Fibroblast of lung (primary cell): Measurements from ENCODE around the gene AIFM3.

ENCODE experiments used
- CTCF ChIP-seq, 2 donors: IDR thresholded peaks in 1 of 2; conservative IDR thresholded peaks in 1 of 2; 1 replicate in 1 of 2; 2 replicates in 1 of 2; pipeline ENCODE4 v1.5.1; 2011 to 2012; ENCODE audit warnings: low read length in 2 of 2, control low read depth in 1 of 2, inconsistent platforms in 1 of 2, low read depth in 1 of 2, mild to moderate bottlenecking in 1 of 2
- EZH2 ChIP-seq: IDR thresholded peaks from 2 replicates; pipeline ENCODE4 v1.5.1; 2012; ENCODE audit warnings: low read length, control low read depth, mild to moderate bottlenecking; ENCODE audit errors: missing control alignments

GRCh38 chr22:21018314-21018713, 51.3 kb downstream of the AIFM3 start:
- TF ChIP-seq CTCF (conservative IDR thresholded peaks at IDR 0.05 in 1 of 2, IDR thresholded peaks at IDR 0.05 in 1 of 2; ENCODE audit: low read depth in 1 of 2, low read length in 2 of 2): no peak
- no peak for TF ChIP-seq EZH2
